Measurements from ENCODE around the gene NCKAP5.

The NCKAP5 gene

DNA sequence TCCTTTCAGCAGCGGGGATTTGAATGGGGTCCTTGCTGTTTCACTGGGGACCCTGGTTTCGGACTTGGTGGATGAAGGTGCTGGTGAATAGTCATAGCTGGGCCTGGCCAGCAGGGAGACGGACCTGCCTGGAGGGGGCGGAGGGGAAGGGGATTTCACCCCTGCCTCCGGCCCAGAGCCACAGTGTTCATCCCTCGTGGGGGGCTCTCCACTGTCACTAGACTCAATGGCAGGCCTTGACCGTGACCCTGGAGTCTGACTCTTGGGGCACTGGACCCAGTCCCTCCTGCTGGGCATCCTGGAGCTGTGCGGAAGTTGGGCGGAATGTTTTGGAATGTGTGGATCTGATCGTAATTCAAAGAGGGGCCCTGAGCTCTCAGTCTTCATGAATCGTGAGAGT, 784.4 kb downstream of the NCKAP5 start:
- no peak for DNase-seq (ENCODE audit: low read depth)
- in situ Hi-C loops (cut with HindIII; ENCODE audit: low sequenced_read_pairs): no loop called here
- H3K4me3 ChIP-seq (ENCODE audit: low read depth, low read length): no peak overlapping the region
- TF ChIP-seq, protein P1, sequence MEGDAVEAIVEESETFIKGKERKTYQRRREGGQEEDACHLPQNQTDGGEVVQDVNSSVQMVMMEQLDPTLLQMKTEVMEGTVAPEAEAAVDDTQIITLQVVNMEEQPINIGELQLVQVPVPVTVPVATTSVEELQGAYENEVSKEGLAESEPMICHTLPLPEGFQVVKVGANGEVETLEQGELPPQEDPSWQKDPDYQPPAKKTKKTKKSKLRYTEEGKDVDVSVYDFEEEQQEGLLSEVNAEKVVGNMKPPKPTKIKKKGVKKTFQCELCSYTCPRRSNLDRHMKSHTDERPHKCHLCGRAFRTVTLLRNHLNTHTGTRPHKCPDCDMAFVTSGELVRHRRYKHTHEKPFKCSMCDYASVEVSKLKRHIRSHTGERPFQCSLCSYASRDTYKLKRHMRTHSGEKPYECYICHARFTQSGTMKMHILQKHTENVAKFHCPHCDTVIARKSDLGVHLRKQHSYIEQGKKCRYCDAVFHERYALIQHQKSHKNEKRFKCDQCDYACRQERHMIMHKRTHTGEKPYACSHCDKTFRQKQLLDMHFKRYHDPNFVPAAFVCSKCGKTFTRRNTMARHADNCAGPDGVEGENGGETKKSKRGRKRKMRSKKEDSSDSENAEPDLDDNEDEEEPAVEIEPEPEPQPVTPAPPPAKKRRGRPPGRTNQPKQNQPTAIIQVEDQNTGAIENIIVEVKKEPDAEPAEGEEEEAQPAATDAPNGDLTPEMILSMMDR (IDR thresholded peaks at IDR 0.05; ENCODE audit: low read depth, low read length, missing control alignments): no peak

DNA sequence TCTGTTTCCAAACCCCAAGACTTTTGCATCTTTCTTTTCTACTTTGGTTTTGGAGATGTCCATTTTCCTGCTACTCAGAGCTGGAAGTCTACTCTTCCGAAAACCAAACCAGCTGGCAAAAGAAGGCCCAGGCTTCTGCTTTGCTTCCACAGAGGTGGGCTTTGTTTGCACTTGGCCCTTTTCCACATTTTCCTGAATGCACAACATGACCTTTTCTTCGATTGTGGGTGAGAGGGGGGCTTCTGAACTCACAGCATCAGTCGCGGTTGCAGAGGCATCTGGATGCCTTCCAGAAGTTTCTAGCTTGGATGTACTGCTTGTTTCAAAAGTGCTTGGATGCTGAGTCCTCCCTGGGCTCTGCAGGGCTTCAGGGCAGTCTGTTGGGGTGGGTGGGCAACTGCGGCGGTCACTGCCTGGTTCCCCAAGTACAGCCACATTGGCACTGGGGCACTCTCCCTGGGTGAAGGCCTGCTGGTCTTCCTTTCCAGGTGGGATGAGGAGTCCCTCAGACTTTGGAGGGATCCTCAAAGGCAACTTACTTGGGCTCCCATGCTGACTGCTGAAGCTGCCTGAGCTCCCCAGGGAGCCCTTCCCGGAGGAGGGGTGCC, 786.0 kb downstream of the NCKAP5 start:
- no peak overlapping the region for H3K4me3 ChIP-seq (ENCODE audit: low read depth, low read length)
- in situ Hi-C loops (cut with HindIII; ENCODE audit: low sequenced_read_pairs): no loop called here
- TF ChIP-seq, protein P1 (IDR thresholded peaks at IDR 0.05; ENCODE audit: low read depth, low read length, missing control alignments): no peak
- no peak for DNase-seq (ENCODE audit: low read depth)

DNA sequence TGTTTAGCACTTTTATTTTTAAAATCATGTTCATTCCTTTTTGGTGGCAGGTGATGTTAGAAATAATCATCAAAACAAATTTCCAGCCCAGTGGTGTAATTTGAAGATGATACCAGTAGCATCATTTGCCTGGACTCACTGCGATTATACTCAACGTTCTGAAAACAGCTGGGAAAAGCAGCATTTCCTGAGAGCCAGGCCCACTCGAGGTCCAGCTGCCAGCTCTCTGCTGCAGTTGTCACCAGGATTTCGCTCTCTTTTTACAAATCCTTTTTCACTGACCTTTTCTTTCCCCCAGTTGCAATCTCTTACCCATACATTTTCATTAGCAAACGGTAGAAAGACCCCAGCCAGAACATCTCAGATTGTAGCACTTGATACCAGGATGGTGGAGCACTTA, 787.6 kb downstream of the NCKAP5 start:
- no peak for DNase-seq (ENCODE audit: low read depth)
- TF ChIP-seq, protein P1 (IDR thresholded peaks at IDR 0.05; ENCODE audit: low read depth, low read length, missing control alignments): no peak
- in situ Hi-C loops (cut with HindIII; ENCODE audit: low sequenced_read_pairs): no loop called here
- no peak overlapping the region for H3K4me3 ChIP-seq (ENCODE audit: low read depth, low read length)

DNA sequence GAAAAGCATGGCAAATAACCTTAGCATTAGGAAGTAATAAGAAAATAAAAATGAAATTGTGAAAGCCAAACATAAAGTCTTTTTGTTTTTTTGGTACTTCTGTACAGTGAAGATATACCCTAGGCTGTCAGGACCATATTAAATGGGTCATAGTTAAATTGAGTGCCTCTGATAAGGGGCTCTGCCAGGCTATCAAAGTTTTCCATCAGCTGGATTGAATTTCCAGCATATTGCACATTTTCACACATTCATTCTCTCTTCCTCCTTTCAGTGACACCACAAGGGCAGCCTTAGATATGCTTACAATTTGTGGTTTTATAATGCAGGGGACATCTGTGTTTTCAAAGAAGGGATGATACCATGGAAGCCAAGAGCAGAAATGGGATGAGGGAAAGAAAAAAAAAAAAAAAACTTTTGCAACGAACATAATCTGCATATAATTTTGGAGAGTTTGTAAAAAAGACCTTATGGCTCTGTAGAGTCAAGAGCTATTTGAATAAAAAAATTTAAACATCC, 789.0 kb downstream of the NCKAP5 start:
- DNase-seq (ENCODE audit: low read depth): no peak
- in situ Hi-C loops (cut with HindIII; ENCODE audit: low sequenced_read_pairs): no loop called here
- no peak overlapping the region for H3K4me3 ChIP-seq (ENCODE audit: low read depth, low read length)
- TF ChIP-seq, protein P1 (IDR thresholded peaks at IDR 0.05; ENCODE audit: low read depth, low read length, missing control alignments): no peak

DNA sequence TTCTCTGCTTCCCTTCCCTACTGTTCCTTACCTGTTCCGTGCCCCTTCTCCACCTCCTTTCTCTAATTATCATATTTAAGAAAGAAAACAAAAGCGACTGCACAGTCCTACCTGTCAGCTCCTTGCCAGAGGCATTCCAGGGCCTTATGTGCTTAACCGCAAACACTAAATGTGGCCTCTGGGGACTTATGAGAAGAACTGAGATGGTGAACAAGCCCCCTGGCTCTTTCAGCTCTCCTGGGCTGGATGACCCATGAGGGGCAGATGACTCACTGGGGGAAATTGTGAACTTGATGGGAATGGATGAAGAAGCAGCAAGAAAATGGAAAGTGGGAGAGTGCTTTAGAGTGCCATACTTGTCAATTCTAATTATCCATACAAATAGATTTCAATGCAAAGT, 792.0 kb downstream of the NCKAP5 start:
- H3K4me3 ChIP-seq (ENCODE audit: low read depth, low read length): no peak overlapping the region
- DNase-seq (ENCODE audit: low read depth): no peak
- TF ChIP-seq, protein P1 (IDR thresholded peaks at IDR 0.05; ENCODE audit: low read depth, low read length, missing control alignments): no peak
- in situ Hi-C loops (cut with HindIII; ENCODE audit: low sequenced_read_pairs): no loop called here

DNA sequence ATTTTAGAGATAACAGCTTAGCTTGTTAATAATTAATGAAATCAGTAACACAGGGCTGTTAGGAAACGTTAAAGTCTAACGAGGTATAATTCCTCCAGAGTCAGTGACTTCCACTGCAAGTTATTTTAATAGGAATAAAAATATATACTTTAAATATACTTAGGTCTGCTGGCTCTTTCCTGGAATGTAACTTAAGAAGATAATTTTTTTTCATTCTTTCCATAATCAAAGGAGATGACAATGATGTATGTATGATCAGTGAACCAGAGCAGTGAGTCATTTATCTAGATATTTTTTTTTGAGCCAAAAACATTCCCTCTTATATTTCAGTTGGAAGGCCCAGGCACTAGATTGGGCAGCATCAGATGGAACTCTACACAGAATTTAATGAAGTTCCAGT, 794.1 kb downstream of the NCKAP5 start:
- H3K4me3 ChIP-seq (ENCODE audit: low read depth, low read length): no peak overlapping the region
- in situ Hi-C loops (cut with HindIII; ENCODE audit: low sequenced_read_pairs): no loop called here
- DNase-seq (ENCODE audit: low read depth): no peak
- TF ChIP-seq, protein P1 (IDR thresholded peaks at IDR 0.05; ENCODE audit: low read depth, low read length, missing control alignments): no peak
